ENCODE results near the gene ANKRD55.
"Not testable (repeated sequence)": the region's sequence is repeated elsewhere in the genome, so short reads cannot be mapped to it uniquely, and the experiment has no call there.

ANKRD55 gene

GRCh38 chr5:56142614-56143372 lies 90.3 kb downstream of the ANKRD55 start:
- no peak for DNase-seq

GRCh38 chr5:56142233-56142613 lies 90.9 kb downstream of the ANKRD55 start:
- DNase-seq: no peak

- DNase-seq: no peak
Measured at GRCh38 chr5:56140073-56140472, 93.1 kb downstream of the ANKRD55 start.

GRCh38 chr5:56130664-56131063 lies 102.5 kb downstream of the ANKRD55 start:
- DNase-seq: no peak

- no peak for DNase-seq
Measured at GRCh38 chr5:56129288-56129687, 103.8 kb downstream of the ANKRD55 start.

GRCh38 chr5:56128113-56128512 lies 105.0 kb downstream of the ANKRD55 start:
- DNase-seq: no peak

GRCh38 chr5:56126487-56127179 lies 106.5 kb downstream of the ANKRD55 start:
- DNase-seq: no peak

- DNase-seq: no peak
Measured at GRCh38 chr5:56123531-56124243, 109.4 kb downstream of the ANKRD55 start.

- not testable (repeated sequence) for DNase-seq
Measured at GRCh38 chr5:56122360-56122985, 110.7 kb downstream of the ANKRD55 start.

GRCh38 chr5:56119050-56119449 lies 114.1 kb downstream of the ANKRD55 start:
- DNase-seq: no peak

GRCh38 chr5:56116599-56117141 lies 116.5 kb downstream of the ANKRD55 start:
- no peak for DNase-seq

- DNase-seq: no peak
Measured at GRCh38 chr5:56115589-56115988, 117.5 kb downstream of the ANKRD55 start.

- DNase-seq: no peak
Measured at GRCh38 chr5:56112526-56113121, 120.5 kb downstream of the ANKRD55 start.

GRCh38 chr5:56111404-56111781 lies 121.7 kb downstream of the ANKRD55 start:
- no peak for DNase-seq

- DNase-seq: no peak
Measured at GRCh38 chr5:56110646-56111403, 122.3 kb downstream of the ANKRD55 start.

GRCh38 chr5:56108246-56108645 lies 124.9 kb downstream of the ANKRD55 start:
- no peak for DNase-seq

- DNase-seq: no peak
Measured at GRCh38 chr5:56106837-56107236, 126.3 kb downstream of the ANKRD55 start.

GRCh38 chr5:56105511-56106291 lies 127.4 kb downstream of the ANKRD55 start:
- DNase-seq: no peak

- no peak for DNase-seq
Measured at GRCh38 chr5:56102889-56103288, 130.2 kb downstream of the ANKRD55 start.

- DNase-seq: not testable (repeated sequence)
Measured at GRCh38 chr5:56102207-56102606, 130.9 kb downstream of the ANKRD55 start.

- DNase-seq: no peak
Measured at GRCh38 chr5:56101180-56101579, 131.9 kb downstream of the ANKRD55 start.

Measured in right forelimb (tissue), 1 donor.